GM19035 (cell line): ENCODE data around the gene G6PD.
A peak's percentile ranks its signal among the peaks of the same experiment; 100 is the strongest.
"Not testable (repeated sequence)": the region's sequence is repeated elsewhere in the genome, so short reads cannot be mapped to it uniquely, and the experiment has no call there.

Source experiments
- ATAC-seq: cut with Tn5 transposase; IDR thresholded peaks from one replicate; pipeline ENCODE4 v1.9.1; 2021; ENCODE audit not compliant: unreplicated experiment

G6PD gene

GRCh38 chrX:154546354-154547244 lies at the start of gene G6PD:
Gene G6PD, minus strand, starts transcription at chrX:154546846. Its CDS starts 691 bp downstream, at chrX:154546155.
- ATAC-seq, result peak; percentile 50

GRCh38 chrX:154595559-154596249 lies 49.1 kb upstream of the G6PD start:
- ATAC-seq, result no peak

DNA sequence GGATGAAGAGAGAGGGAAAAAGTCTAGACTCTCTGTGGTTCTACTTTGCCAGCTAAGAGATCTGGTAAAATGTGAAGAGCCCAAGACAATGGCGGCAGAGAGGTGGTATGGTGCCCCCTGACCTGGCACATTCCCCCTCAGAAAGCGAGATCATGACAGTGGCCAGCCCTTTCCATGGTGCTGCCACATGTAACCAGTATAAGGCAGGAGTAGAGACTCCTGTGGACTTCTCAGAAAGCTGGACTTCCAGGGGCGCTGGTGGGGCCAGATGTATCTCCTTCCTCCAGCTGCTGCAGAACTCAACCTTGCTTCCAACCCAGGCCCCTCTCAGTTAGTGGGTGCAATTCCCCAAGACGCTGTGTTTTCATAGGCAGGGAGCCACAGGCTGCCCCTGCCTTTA lies 47.8 kb upstream of the G6PD start:
- ATAC-seq, result no peak

GRCh38 chrX:154593201-154593600 lies 46.6 kb upstream of the G6PD start:
- no peak for ATAC-seq

- ATAC-seq, result no peak
Observed at GRCh38 chrX:154592505-154592904, 45.9 kb upstream of the G6PD start.

GRCh38 chrX:154590415-154590814 lies 43.8 kb upstream of the G6PD start:
- not testable (repeated sequence) for ATAC-seq

DNA sequence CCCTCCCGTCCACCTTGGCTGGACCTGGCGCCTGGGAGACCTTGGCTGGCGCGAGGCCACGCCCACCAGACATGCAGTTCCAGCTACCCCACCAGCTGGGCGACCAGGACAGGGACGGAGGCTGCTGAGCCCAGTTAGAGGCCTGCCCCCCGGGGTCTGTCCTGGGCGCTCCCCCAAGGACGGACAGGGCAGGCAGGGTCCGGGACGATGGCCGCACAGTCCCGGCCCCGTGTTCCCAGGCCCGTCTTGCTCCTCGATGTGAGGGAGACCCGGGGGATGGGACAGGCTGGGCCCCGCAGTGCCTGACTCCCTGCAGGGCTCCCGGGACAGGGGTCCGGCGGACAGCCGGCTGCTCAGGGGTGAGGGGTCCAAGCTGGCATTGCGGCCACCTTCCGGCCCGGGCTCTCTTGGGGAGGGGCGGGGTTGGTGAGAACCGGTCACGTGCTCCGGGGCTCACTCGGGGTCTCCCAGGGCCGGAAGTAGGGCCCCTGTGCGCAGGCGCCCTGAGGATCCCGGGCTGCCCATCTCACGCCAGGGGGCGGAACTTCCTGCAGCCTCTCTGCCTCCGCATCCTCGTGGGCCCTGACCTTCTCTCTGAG lies 38.0 kb upstream of the G6PD start, which contains the start of gene CTAG1A:
Gene CTAG1A, plus strand, starts transcription at position 549 of the 599 bp plus-strand sequence. CDS start 74 bp downstream, outside the sequence.
- not testable (repeated sequence) for ATAC-seq

GRCh38 chrX:154582994-154583393 lies 36.3 kb upstream of the G6PD start:
- not testable (repeated sequence) for ATAC-seq

- not testable (repeated sequence) for ATAC-seq
Observed at GRCh38 chrX:154575076-154575475, 28.4 kb upstream of the G6PD start.

- not testable (repeated sequence) for ATAC-seq
Observed at GRCh38 chrX:154573061-154573460, 26.4 kb upstream of the G6PD start.

DNA sequence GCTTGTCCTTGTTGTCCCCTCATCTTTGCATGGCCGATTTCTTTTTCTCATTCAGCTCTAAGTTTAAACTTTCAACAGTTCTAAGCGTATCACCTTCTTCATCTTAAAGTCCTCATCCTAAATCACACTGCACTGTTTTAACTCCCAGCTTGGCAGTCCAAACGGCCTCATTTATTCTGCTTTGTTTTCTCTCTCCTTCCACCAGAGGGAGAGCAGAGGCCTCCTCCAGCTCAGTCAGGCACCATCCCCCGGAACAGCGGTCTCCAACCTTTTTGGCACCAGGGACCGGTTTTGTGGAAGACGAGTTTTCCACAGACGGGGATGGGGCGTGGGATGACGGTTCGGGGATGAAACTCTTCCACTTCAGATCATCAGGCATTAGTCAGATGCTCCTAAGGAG lies 23.7 kb upstream of the G6PD start:
- ATAC-seq, result not testable (repeated sequence)

DNA sequence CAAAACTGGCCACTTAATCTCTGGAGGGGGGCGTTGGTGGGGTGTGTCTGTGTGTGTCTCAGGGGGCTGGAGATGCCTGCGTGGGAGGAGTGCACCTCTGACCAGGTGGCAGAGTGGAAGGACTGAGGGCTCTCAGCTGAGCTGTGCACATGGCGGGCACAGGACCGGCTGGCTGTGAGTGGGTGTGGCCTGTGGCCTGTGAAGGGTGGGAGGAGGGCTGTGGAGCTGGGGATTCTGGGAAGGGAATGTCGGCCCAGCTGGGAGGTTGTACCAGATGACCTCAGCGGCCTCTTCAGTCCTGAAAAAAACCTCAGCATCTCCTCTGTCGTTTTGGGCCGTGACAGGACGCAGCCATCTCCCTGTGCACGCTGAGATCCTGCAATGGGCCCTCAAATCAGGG lies 15.6 kb upstream of the G6PD start:
- ATAC-seq, result not testable (repeated sequence)

GRCh38 chrX:154560326-154560725 lies 13.7 kb upstream of the G6PD start:
- ATAC-seq, result not testable (repeated sequence)

GRCh38 chrX:154558896-154559295 lies 12.2 kb upstream of the G6PD start:
- not testable (repeated sequence) for ATAC-seq

DNA sequence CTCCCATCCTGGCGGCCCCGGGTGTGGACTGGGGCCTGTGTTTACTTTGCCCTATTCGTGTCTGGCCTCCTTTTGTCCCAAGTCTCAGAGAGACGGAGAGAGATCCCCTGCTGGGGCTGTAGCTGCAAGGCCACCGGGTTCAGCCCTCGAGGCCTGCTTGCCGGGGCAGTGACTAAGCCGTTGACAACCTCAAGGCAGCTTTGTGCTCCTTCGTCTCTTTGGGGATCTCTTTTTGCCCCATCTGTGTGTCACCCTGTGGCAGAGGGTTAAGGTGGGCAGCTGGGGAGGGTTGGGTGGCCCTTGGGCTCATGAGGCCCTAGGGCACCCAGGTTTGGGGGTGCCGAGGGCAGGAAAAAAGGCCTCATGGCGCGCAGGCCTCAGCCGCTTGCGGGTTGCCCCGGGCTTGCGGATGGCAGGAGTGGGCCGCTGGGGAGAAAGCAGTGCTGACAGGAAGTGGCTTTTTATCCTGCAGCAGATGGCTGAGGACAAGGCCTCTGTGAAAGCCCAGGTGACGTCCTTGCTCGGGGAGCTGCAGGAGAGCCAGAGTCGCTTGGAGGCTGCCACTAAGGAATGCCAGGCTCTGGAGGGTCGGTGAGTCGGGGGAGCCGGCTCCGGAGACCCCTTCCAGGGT lies 11.5 kb upstream of the G6PD start:
- ATAC-seq, result not testable (repeated sequence)

DNA sequence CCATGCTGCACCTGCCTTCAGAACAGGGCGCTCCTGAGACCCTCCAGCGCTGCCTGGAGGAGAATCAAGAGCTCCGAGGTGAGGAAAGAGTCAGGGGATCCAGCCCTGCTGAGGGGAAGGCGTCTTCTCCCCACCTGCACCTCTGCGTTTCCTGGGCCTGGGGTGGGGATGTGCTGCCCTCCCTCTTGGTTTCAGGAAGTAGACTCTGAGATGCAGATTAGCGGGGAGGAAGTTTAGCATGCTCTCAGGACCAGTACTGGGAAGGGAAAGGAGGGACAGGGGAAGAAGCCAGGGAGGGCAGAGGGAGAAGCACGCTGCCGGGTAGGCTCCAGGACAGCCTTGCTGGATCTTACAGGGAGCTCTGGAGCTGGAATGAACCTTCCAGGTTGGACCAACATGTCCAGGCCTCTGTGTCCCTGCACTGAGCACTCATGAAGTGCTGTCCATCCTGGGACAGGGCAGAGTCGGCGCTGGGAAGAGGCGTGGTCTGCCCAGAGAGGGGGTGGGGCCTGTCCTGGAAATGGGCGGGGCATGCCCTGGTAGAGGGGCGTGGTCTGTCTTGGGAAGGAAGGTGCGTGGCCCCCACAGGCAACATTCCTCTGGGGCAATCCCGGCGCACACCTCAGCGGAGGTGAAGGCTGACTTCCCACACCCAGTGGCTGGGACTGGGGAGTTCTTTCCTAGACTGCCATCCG lies 5.6 kb upstream of the G6PD start:
- not testable (repeated sequence) for ATAC-seq

DNA sequence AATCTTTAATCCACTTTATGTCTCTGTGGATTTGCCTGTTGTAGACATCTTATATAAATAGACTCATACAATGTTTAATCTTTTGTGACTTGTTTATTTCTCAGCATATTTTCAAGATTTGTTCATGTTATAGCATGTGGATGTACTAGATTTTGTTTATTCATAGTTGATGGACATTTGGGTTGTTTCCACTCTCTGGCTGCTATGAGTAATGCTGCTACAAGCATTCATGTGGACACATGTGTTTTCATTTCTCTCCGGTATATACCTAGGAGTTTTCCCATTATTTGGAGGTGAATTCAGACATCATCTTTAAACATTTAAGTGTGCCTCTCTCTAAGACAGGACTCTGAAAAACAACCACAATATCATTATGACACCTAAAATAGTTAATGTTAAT lies 3.1 kb upstream of the G6PD start:
- ATAC-seq, result no peak

- no peak for ATAC-seq
Observed at GRCh38 chrX:154548028-154548316, 1.3 kb upstream of the G6PD start.

- ATAC-seq, result peak; percentile 78
Observed at GRCh38 chrX:154547245-154548027, 790 bp upstream of the G6PD start, which contains the start of gene IKBKG. Gene IKBKG, plus strand, starts transcription at chrX:154547620. Its CDS starts 4,383 bp downstream, at chrX:154552003.
